Neuron (in vitro differentiated cells): Measurements from ENCODE around the gene TRPV4.
"Not testable (repeated sequence)": the region's sequence is repeated elsewhere in the genome, so short reads cannot be mapped to it uniquely, and the experiment has no call there.

Experiments
- H2AFZ ChIP-seq: one replicate; pipeline ENCODE4 v1.6.1; 2013; ENCODE audit warnings: low read depth, mild to moderate bottlenecking, inconsistent platforms, low read length, moderate library complexity
- H3K27me3 ChIP-seq: one replicate; pipeline ENCODE4 v1.6.1; 2013; ENCODE audit warnings: low read length; ENCODE audit not compliant: insufficient read depth
- H3K36me3 ChIP-seq: one replicate; pipeline ENCODE4 v1.6.1; 2013; ENCODE audit warnings: low read length; ENCODE audit not compliant: insufficient read depth
- H3K4me1 ChIP-seq: one replicate; pipeline ENCODE4 v1.6.1; 2013; ENCODE audit warnings: low read length; ENCODE audit not compliant: insufficient read depth
- H3K4me3 ChIP-seq: 2 replicates; pipeline ENCODE4 v1.5.1; 2013; ENCODE audit warnings: mild to moderate bottlenecking, low read length, moderate library complexity
- H3K9me3 ChIP-seq: one replicate; pipeline ENCODE4 v1.6.1; 2013; ENCODE audit warnings: low read length

The TRPV4 gene

DNA sequence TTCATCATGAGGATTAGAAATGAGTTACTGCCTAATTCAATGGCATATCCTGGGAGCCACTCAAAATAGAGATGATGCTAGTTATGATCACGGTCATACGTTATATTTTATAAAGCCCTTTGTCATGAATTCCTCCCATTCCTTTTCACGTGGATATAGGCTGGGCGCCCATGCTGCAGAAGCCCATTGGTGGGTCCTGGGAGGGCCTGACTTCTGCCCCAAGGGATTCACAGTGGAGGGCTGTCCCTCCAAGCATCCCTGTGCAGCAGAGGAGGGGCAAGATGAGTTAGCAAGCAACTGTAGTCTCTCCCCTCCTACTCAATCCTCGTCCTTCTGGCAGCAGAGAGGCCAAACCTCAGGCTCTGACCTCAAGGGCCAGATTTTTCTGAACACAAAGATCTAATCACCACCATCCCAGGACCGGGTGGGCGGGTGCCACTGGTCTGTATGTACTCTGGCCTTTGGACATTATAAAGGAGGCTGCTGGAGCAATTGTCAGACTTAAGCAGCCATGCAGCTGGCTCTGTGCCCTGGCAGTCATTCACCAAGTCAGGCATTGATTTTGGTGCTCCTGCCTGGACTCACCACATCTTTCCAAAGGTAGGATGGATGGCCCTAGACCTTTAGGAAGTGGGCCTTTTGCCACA is 38.6 kb upstream of the TRPV4 start:
- Histone ChIP-seq H3K4me3 (no peak overlapping the region), H3K27me3 (no peaks in the 10 kb centered on the region), H3K4me1 (no peaks in the 10 kb centered on the region), H3K36me3 (no peaks in the 10 kb centered on the region), H3K9me3 (no peaks in the 10 kb centered on the region), H2AFZ (no peak overlapping the region)

DNA sequence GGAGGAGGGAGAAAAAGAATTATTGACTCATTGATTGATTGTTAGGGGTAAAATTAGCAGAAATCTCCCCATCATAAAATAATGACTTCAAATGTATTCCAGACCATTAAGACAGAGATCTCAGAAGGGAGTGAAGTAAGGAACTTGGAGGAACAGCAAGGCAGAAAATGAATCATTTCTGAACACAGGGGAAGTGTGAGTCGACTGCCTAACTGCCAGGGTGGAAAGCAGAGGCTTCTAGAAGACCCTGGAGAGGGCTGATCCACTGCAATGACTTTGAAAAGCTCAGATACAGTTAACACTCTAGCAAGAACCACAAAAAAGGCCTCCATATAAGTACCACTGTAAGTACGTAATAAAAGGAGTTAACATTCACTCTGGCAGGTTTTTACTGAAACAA is 37.5 kb upstream of the TRPV4 start:
- Histone ChIP-seq H3K9me3 (no peaks in the 10 kb centered on the region), H3K27me3 (no peaks in the 10 kb centered on the region), H3K4me3 (no peak overlapping the region), H2AFZ (no peak overlapping the region), H3K4me1 (no peaks in the 10 kb centered on the region), H3K36me3 (no peaks in the 10 kb centered on the region)

DNA sequence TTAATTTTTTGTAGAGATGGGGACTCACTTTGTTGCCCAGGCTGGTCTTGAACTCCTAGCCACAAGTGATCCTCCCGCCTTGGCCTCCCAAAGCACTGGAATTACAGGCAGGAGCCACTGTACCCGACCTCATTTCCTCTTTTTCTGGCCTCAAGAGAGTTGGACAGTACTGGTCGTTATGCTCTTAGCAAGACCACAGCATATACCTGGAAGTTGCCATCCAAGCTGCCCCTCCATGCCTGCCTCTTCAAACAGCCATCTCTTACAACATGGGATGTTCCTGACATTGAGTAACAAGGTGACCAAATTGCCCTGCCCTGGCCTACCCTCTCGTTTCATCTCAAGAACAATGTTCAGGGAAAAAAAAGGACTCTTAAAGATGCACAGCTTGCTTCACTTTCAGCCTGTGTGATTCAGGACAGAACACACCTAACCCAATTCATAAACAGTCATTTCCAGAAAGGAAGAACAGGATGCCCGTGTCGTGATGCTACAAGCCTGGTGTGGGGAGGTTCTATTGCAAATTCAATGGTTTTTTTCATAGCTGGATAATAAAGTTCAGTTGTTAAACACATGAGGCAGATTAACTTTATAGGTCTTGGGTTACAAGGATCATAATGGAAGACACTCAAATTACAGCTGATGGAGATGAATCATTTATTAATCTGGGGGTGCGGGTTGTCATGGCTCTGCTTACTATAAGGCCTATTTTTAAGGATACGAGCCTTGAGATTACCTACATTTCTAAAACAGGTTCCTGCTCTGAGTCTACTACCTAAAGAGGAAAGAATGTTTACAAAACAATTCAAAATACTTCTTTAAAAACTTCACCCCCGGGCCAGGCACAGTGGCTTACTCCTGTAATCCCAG is 35.2 kb upstream of the TRPV4 start:
- no peaks in the 10 kb centered on the region for H3K27me3 ChIP-seq

DNA sequence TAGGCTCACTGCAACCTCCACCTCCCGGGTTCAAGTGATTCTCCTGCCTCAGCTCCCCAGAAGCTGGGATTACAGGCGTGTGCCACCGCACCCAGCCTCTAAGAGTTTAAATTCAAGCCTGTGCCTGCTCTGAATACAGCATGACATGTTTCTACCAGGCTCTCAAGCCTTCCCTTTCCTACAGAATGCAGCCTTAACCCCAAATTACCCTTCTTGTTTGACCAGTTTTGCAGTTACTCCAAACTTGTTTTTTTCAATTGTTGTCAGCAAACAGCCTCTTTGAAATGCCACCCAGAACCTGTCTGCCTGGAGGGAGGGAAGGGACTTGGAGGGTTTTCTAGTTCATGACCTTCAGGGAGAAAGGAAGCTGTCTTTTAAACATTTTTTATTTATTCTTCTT is 31.7 kb upstream of the TRPV4 start:
- Histone ChIP-seq H3K36me3 (no peaks in the 10 kb centered on the region), H2AFZ (no peak overlapping the region), H3K9me3 (no peaks in the 10 kb centered on the region), H3K27me3 (no peaks in the 10 kb centered on the region), H3K4me3 (no peak overlapping the region), H3K4me1 (peaks cover 26% of the 10 kb centered on the region)

More for the DNA sequence above, 35.2 kb upstream of the TRPV4 start:
- no peaks in the 10 kb centered on the region for H3K9me3 ChIP-seq
- H3K4me3 ChIP-seq, result no peak overlapping the region
- H3K36me3 ChIP-seq, result no peaks in the 10 kb centered on the region
- H3K4me1 ChIP-seq, result peaks cover 15% of the 10 kb centered on the region
- no peak overlapping the region for H2AFZ ChIP-seq

DNA sequence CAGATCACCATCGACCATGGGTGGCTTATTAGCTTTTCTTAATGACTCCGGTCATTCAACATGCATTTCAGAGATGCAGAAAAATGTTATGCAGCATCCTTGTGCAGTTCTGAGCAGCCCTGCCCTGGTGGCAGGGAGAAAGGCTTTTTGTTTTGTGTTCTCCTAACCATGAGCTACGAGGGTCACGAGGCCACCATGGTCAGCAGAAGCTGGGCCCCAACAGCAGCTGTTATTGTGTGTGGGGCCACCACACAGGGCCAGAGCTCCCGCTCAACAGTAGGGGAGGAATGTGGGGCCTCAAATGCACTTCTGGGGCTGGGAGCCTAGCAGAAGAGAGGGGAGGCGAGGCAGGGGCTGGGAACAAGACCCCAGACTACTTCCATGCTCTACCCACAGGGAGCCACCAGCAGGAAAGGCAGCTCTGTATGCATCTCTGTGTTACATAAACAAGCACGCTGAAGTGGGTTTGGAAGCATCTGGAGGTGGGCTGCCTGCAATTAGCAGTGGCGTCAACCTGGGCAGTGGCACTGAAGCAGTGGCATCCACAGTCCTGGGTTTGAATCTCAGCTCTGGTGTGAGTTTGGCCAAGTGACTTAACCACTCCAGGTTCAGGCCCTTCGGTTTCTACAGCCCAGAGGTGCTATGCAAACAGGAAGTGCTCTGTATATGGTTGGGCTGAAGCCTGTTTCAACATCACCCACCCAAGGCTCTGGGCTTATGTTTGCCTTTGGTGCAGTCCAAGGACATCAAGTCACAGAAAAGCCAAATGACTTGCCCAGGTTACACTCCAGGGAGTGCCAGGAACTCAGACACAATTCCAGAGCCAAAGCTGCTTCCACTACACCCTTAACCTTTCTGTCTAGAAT is 30.9 kb upstream of the TRPV4 start:
- Histone ChIP-seq H3K27me3 (no peaks in the 10 kb centered on the region), H3K36me3 (no peaks in the 10 kb centered on the region), H3K9me3 (no peaks in the 10 kb centered on the region), H3K4me3 (no peak overlapping the region), H3K4me1 (peaks cover 26% of the 10 kb centered on the region), H2AFZ (no peak overlapping the region)

GRCh38 chr12:109862491-109862890 is 29.3 kb upstream of the TRPV4 start:
- not testable (repeated sequence) for H3K4me3 ChIP-seq, H3K9me3 ChIP-seq, H3K27me3 ChIP-seq, H2AFZ ChIP-seq, H3K36me3 ChIP-seq
- peaks cover 26% of the 10 kb centered on the region for H3K4me1 ChIP-seq

GRCh38 chr12:109861689-109862314 is 28.6 kb upstream of the TRPV4 start:
- peaks cover 26% of the 10 kb centered on the region for H3K4me1 ChIP-seq
- H3K27me3 ChIP-seq, result no peaks in the 10 kb centered on the region
- H3K4me3 ChIP-seq, result no peak overlapping the region
- no peak overlapping the region for H2AFZ ChIP-seq
- H3K36me3 ChIP-seq, result peaks cover 7% of the 10 kb centered on the region
- H3K9me3 ChIP-seq, result no peaks in the 10 kb centered on the region

GRCh38 chr12:109860977-109861376 is 27.8 kb upstream of the TRPV4 start:
- H2AFZ ChIP-seq, result no peak overlapping the region
- peaks cover 7% of the 10 kb centered on the region for H3K36me3 ChIP-seq
- peaks cover 26% of the 10 kb centered on the region for H3K4me1 ChIP-seq
- no peak overlapping the region for H3K4me3 ChIP-seq
- no peaks in the 10 kb centered on the region for H3K27me3 ChIP-seq
- H3K9me3 ChIP-seq, result no peaks in the 10 kb centered on the region

DNA sequence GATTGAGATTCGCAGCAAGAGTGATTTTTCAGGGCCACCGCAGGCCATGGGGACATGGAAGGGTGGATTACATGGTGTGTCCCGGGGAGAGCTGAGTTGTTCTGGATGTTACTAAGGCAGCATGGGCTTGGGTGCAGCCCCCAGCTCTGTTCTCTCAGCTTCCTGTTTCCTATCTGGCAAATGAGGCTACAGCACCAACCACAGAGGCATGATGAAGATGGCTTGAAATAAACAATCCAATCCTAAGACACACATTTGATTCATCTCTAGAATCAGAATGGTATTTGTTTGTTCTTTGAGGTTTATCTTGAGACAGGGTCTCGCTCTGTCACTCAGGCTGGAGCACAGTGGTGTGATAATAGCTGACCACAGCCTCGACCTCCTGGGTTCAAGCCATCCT is 25.6 kb upstream of the TRPV4 start:
- no peak overlapping the region for H2AFZ ChIP-seq
- no peaks in the 10 kb centered on the region for H3K9me3 ChIP-seq
- no peaks in the 10 kb centered on the region for H3K27me3 ChIP-seq
- H3K36me3 ChIP-seq, result peaks cover 13% of the 10 kb centered on the region
- H3K4me3 ChIP-seq, result no peak overlapping the region
- peaks cover 14% of the 10 kb centered on the region for H3K4me1 ChIP-seq

DNA sequence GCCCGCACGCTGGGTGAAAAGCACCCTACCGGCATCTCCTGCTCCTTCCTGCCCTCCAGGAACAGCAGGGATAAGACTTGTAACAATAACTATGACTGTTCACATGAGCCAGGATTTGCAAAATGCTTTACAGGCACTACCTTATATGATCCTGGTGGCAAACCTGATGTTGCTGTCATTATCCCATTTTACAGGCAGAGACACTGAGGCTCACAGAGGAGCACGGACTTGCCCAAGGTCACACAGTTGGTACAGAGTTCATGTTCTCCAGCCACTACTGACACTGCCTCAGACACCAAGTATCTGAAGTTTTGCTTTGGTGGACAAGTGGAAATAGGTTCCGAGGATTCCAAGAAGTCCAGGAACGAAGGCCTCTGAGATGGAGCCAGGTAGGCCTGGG is 24.5 kb upstream of the TRPV4 start:
- Histone ChIP-seq H3K27me3 (no peaks in the 10 kb centered on the region), H2AFZ (no peak overlapping the region), H3K36me3 (peaks cover 13% of the 10 kb centered on the region), H3K4me3 (no peak overlapping the region), H3K4me1 (peaks cover 8% of the 10 kb centered on the region), H3K9me3 (no peaks in the 10 kb centered on the region)

- H3K36me3 ChIP-seq, result peaks cover 16% of the 10 kb centered on the region
- H3K4me3 ChIP-seq, result no peak overlapping the region
- H3K27me3 ChIP-seq, result no peaks in the 10 kb centered on the region
- no peak overlapping the region for H2AFZ ChIP-seq
- H3K9me3 ChIP-seq, result no peaks in the 10 kb centered on the region
- no peaks in the 10 kb centered on the region for H3K4me1 ChIP-seq
Observed at GRCh38 chr12:109855377-109855776, 22.2 kb upstream of the TRPV4 start.

- not testable (repeated sequence) for H3K9me3 ChIP-seq, H3K36me3 ChIP-seq, H3K4me3 ChIP-seq, H3K4me1 ChIP-seq, H3K27me3 ChIP-seq, H2AFZ ChIP-seq
Observed at GRCh38 chr12:109850518-109850917, 17.3 kb upstream of the TRPV4 start.
